Naive thymus-derived CD4-positive, alpha-beta T cell (primary cell): ENCODE results near the gene SEPTIN5. TPM values are rescaled to one million over a fixed set of nuclear protein-coding genes. Genes with fewer than 3 reads are reported as not detected.

Experiments
- ATAC-seq: fragments of 150-1000 bp; cut with Tn5 transposase; 2 replicates; pipeline ENCODE4 v1.10.0; 2021; ENCODE audit warnings: mild to moderate bottlenecking, moderate library complexity
- CTCF ChIA-PET: fragments of 350-600 bp; sonication (Branson Sonifier 250); formaldehyde crosslinking; loops from one replicate; lab custom pipeline; 2021; ENCODE audit warnings: antibody characterized with exemption; lab: Charles Lee
- POLR2A ChIA-PET: fragments of 350-600 bp; sonication (Branson Sonifier 250); formaldehyde crosslinking; loops from one replicate; lab custom pipeline; 2021; ENCODE audit warnings: antibody characterized with exemption, inconsistent platforms; lab: Charles Lee
- DNase-seq, 9 donors: peaks; one replicate each; pipeline versions ENCODE4 v3.0.0 to v3.0.0-alpha.2; 2020 to 2022; ENCODE audit warnings: mixed read lengths in 1 of 9
- H3K27ac ChIP-seq: one replicate; pipeline ENCODE4 v1.7.0; 2013; ENCODE audit warnings: mild to moderate bottlenecking, low read depth, low read length, moderate library complexity
- H3K27me3 ChIP-seq, 2 donors: one replicate each; pipeline ENCODE4 v1.7.0; 2013; ENCODE audit warnings: low read length in 2 of 2, mild to moderate bottlenecking in 2 of 2, moderate library complexity in 2 of 2; ENCODE audit not compliant: control insufficient read depth in 2 of 2, insufficient read depth in 2 of 2
- H3K36me3 ChIP-seq, 3 experiments: 1 replicate in 2 of 3; 2 replicates in 1 of 3; pipeline ENCODE4 v1.7.0; 2013; ENCODE audit warnings: low read length in 3 of 3, mild to moderate bottlenecking in 3 of 3, moderate library complexity in 1 of 3; ENCODE audit not compliant: insufficient read depth in 3 of 3, control insufficient read depth in 2 of 3
- H3K4me1 ChIP-seq, 2 donors: one replicate each; pipeline ENCODE4 v1.7.0; 2013; ENCODE audit warnings: low read length in 2 of 2, mild to moderate bottlenecking in 2 of 2, moderate library complexity in 1 of 2; ENCODE audit not compliant: control insufficient read depth in 2 of 2, insufficient read depth in 2 of 2
- H3K4me3 ChIP-seq: 2 replicates; pipeline ENCODE4 v1.7.0; 2013; ENCODE audit warnings: mild to moderate bottlenecking, low read length
- H3K9me3 ChIP-seq, 3 experiments: 1 replicate in 2 of 3; 2 replicates in 1 of 3; pipeline ENCODE4 v1.7.0; 2013; ENCODE audit warnings: low read length in 3 of 3; ENCODE audit not compliant: control insufficient read depth in 2 of 3
- H3K27ac Mint-ChIP-seq, 9 donors: one replicate each; pipeline ENCODE4 v1.8.0; 2020 to 2022; ENCODE audit warnings: mixed read lengths in 9 of 9, mild to moderate bottlenecking in 8 of 9, moderate library complexity in 5 of 9, inconsistent platforms in 2 of 9
- H3K27me3 Mint-ChIP-seq, 5 donors: one replicate each; pipeline ENCODE4 v1.8.0; 2021 to 2022; ENCODE audit warnings: mixed read lengths in 5 of 5, mild to moderate bottlenecking in 1 of 5
- H3K36me3 Mint-ChIP-seq, 5 donors: one replicate each; pipeline ENCODE4 v1.8.0; 2020 to 2022; ENCODE audit warnings: mixed read lengths in 5 of 5, mild to moderate bottlenecking in 3 of 5, inconsistent platforms in 1 of 5
- H3K4me1 Mint-ChIP-seq, 7 donors: one replicate each; pipeline ENCODE4 v1.8.0; 2020 to 2022; ENCODE audit warnings: mixed read lengths in 7 of 7, mild to moderate bottlenecking in 3 of 7, inconsistent platforms in 1 of 7
- H3K4me3 Mint-ChIP-seq, 10 donors: one replicate each; pipeline ENCODE4 v1.8.0; 2020 to 2022; ENCODE audit warnings: mild to moderate bottlenecking in 10 of 10, mixed read lengths in 10 of 10, moderate library complexity in 6 of 10, inconsistent platforms in 2 of 10
- H3K9me3 Mint-ChIP-seq, 11 donors: one replicate each; pipeline ENCODE4 v1.8.0; 2020 to 2022; ENCODE audit warnings: mixed read lengths in 11 of 11, mild to moderate bottlenecking in 4 of 11, inconsistent platforms in 1 of 11, moderate library complexity in 1 of 11
- intact Hi-C, 2 donors: fragments of 100-400 bp; cut with micrococcal nuclease; formaldehyde crosslinking; loops; one replicate each; pipeline ENCODE4 v1.15.1; 2023
- polyA plus RNA-seq, 2 donors: library from polyadenylated mRNA; unstranded; fragments of 300-500 nt; fragmentation: Illumina TruSeq; gene quantifications; one replicate each; pipeline ENCODE4 v1.2.3, GENCODE V29; 2021
- total RNA-seq, 6 experiments: library from RNA in 5 of 6; stranded (reverse) in 5 of 6; gene quantifications; 1 replicate in 5 of 6; 2 replicates in 1 of 6; pipeline ENCODE4 v1.2.3 and lab custom pipeline; 2021 to 2026

The SEPTIN5 gene
- total and polyA plus RNA-seq, 7 experiments from 2014 or later = 0.22 to 4.2 (median 0.49) TPM; not detected in 3

GRCh38 chr22:19691007-19691720 is 23.1 kb upstream of the SEPTIN5 start:
- intact Hi-C loops = no loop called here
- peaks cover 0 to 7% (median 0%) of the 10 kb centered on the region in 7 donors for H3K4me1 Mint-ChIP-seq
- Histone ChIP-seq H3K27me3 (no peaks in the 10 kb centered on the region), H3K4me3 (no peak overlapping the region), H3K4me1 (no peaks in the 10 kb centered on the region), H3K9me3 (no peaks in the 10 kb centered on the region), H3K36me3 (no peaks in the 10 kb centered on the region), H3K27ac (no peak overlapping the region)
- ATAC-seq = no peak
- CTCF ChIA-PET = no interaction called here
- H3K27me3 Mint-ChIP-seq = peaks cover 0 to 5% (median 3%) of the 10 kb centered on the region in 5 donors
- no peaks in the 10 kb centered on the region for H3K36me3 Mint-ChIP-seq
- no peak for DNase-seq
- no peaks in the 10 kb centered on the region for H3K9me3 Mint-ChIP-seq
- POLR2A ChIA-PET = no interaction called here
- H3K4me3 Mint-ChIP-seq = no peak overlapping the region
- no peak overlapping the region for H3K27ac Mint-ChIP-seq

GRCh38 chr22:19691721-19692341 is 22.5 kb upstream of the SEPTIN5 start:
- Mint-ChIP-seq H3K4me3 (no peak overlapping the region), H3K27me3 (peaks cover 0 to 9% (median 4%) of the 10 kb centered on the region in 5 donors), H3K27ac (no peak overlapping the region), H3K4me1 (peaks cover 0 to 7% (median 0%) of the 10 kb centered on the region in 7 donors), H3K9me3 (no peaks in the 10 kb centered on the region), H3K36me3 (no peaks in the 10 kb centered on the region)
- H3K9me3 ChIP-seq = no peaks in the 10 kb centered on the region
- no peaks in the 10 kb centered on the region for H3K36me3 ChIP-seq
- H3K27ac ChIP-seq = no peak overlapping the region
- ChIA-PET POLR2A (no interaction called here), CTCF (no interaction called here)
- ATAC-seq (no peak), DNase-seq (no peak)
- intact Hi-C loops = no loop called here
- no peaks in the 10 kb centered on the region for H3K27me3 ChIP-seq
- H3K4me1 ChIP-seq = no peaks in the 10 kb centered on the region
- no peak overlapping the region for H3K4me3 ChIP-seq

- Mint-ChIP-seq H3K36me3 (no peaks in the 10 kb centered on the region), H3K27ac (no peak overlapping the region), H3K4me1 (peaks cover 0 to 4% (median 0%) of the 10 kb centered on the region in 7 donors), H3K9me3 (no peaks in the 10 kb centered on the region), H3K4me3 (no peak overlapping the region), H3K27me3 (peaks cover 0 to 12% (median 4%) of the 10 kb centered on the region in 5 donors)
- ChIA-PET CTCF (no interaction called here), POLR2A (no interaction called here)
- Histone ChIP-seq H3K27me3 (no peaks in the 10 kb centered on the region), H3K27ac (no peak overlapping the region), H3K4me3 (no peak overlapping the region), H3K36me3 (no peaks in the 10 kb centered on the region), H3K9me3 (no peaks in the 10 kb centered on the region), H3K4me1 (no peaks in the 10 kb centered on the region)
- intact Hi-C loops = no loop called here
- DNase-seq = no peak
- no peak for ATAC-seq
Measured at GRCh38 chr22:19693581-19693980, 20.7 kb upstream of the SEPTIN5 start.

GRCh38 chr22:19693981-19694670 is 20.2 kb upstream of the SEPTIN5 start:
- ATAC-seq = no peak
- Histone ChIP-seq H3K9me3 (no peaks in the 10 kb centered on the region), H3K4me3 (no peak overlapping the region), H3K36me3 (no peaks in the 10 kb centered on the region), H3K27ac (no peak overlapping the region), H3K27me3 (no peaks in the 10 kb centered on the region), H3K4me1 (no peaks in the 10 kb centered on the region)
- H3K9me3 Mint-ChIP-seq = no peaks in the 10 kb centered on the region
- H3K27ac Mint-ChIP-seq = no peak overlapping the region
- H3K36me3 Mint-ChIP-seq = no peaks in the 10 kb centered on the region
- H3K4me3 Mint-ChIP-seq = no peak overlapping the region
- intact Hi-C loops = no loop called here
- POLR2A ChIA-PET = interaction anchor here (0.7 kb wide), 1 partner anchor 953 kb away, joined by 3 read pairs; no protein-coding TSS in a partner anchor
- no peak for DNase-seq
- CTCF ChIA-PET = no interaction called here
- peaks cover 0 to 12% (median 4%) of the 10 kb centered on the region in 5 donors for H3K27me3 Mint-ChIP-seq
- peaks cover 0 to 2% (median 0%) of the 10 kb centered on the region in 7 donors for H3K4me1 Mint-ChIP-seq

GRCh38 chr22:19694696-19695095 is 19.6 kb upstream of the SEPTIN5 start:
- H3K27ac ChIP-seq = no peak overlapping the region
- no peaks in the 10 kb centered on the region for H3K9me3 ChIP-seq
- H3K4me1 ChIP-seq = no peaks in the 10 kb centered on the region
- Mint-ChIP-seq H3K27ac (no peak overlapping the region), H3K27me3 (peaks cover 0 to 12% (median 4%) of the 10 kb centered on the region in 5 donors), H3K4me3 (no peak overlapping the region), H3K4me1 (peaks cover 0 to 2% (median 0%) of the 10 kb centered on the region in 7 donors), H3K36me3 (no peaks in the 10 kb centered on the region), H3K9me3 (no peaks in the 10 kb centered on the region)
- ChIA-PET POLR2A (interaction anchor here (0.7 kb wide), 1 partner anchor 953 kb away, joined by 3 read pairs; no protein-coding TSS in a partner anchor), CTCF (no interaction called here)
- no peaks in the 10 kb centered on the region for H3K27me3 ChIP-seq
- no peak overlapping the region for H3K4me3 ChIP-seq
- ATAC-seq (no peak), DNase-seq (no peak)
- intact Hi-C loops = no loop called here
- no peaks in the 10 kb centered on the region for H3K36me3 ChIP-seq

- H3K9me3 ChIP-seq = no peaks in the 10 kb centered on the region
- H3K27ac Mint-ChIP-seq = no peak overlapping the region
- H3K27me3 Mint-ChIP-seq = peaks cover 0 to 9% (median 4%) of the 10 kb centered on the region in 5 donors
- H3K27ac ChIP-seq = no peak overlapping the region
- no peaks in the 10 kb centered on the region for H3K36me3 Mint-ChIP-seq
- no peaks in the 10 kb centered on the region for H3K4me1 Mint-ChIP-seq
- ATAC-seq (no peak), DNase-seq (no peak)
- H3K27me3 ChIP-seq = no peaks in the 10 kb centered on the region
- ChIA-PET CTCF (no interaction called here), POLR2A (no interaction called here)
- H3K4me3 ChIP-seq = no peak overlapping the region
- intact Hi-C loops = no loop called here
- H3K9me3 Mint-ChIP-seq = peaks cover 0 to 2% (median 0%) of the 10 kb centered on the region in 11 donors
- no peaks in the 10 kb centered on the region for H3K36me3 ChIP-seq
- no peak overlapping the region for H3K4me3 Mint-ChIP-seq
- H3K4me1 ChIP-seq = no peaks in the 10 kb centered on the region
Measured at GRCh38 chr22:19696504-19697276, 17.6 kb upstream of the SEPTIN5 start.
